ENCODE measurements around the gene SOD2. TPM values are rescaled to one million over a fixed set of nuclear protein-coding genes. Genes with fewer than 3 reads are reported as not detected.
"Not testable (repeated sequence)": the region's sequence is repeated elsewhere in the genome, so short reads cannot be mapped to it uniquely, and the experiment has no call there.

The SOD2 gene
- total RNA-seq, 1 experiment from 2014 or later = 180 TPM

- H3K36me3 ChIP-seq (ENCODE audit: control insufficient read depth, insufficient read depth, low read length) = peaks cover 3% of the 10 kb centered on the region; the same call in 1 of the 2 replicates
- DNase-seq (ENCODE audit: low read depth, low spot score) = peak; percentile 64
- peak overlapping the region; percentile 69 to 72 for H3K4me3 ChIP-seq (ENCODE audit: low read depth in 2 of 2, low read length in 2 of 2)
- H3K9me3 ChIP-seq (ENCODE audit: control insufficient read depth, insufficient read depth, low read depth, low read length) = no peaks in the 10 kb centered on the region
- ATAC-seq = no peak
- peak overlapping the region; percentile 84 for H3K27ac ChIP-seq (ENCODE audit: low read length)
- TF ChIP-seq TCF7L2 (IDR thresholded peaks at IDR 0.05; ENCODE audit: low read depth, low read length) (no peak), POLR2AphosphoS5 (IDR thresholded peaks at IDR 0.05; ENCODE audit: low read depth, low read length) (no peak), CTCF (IDR thresholded peaks at IDR 0.05) (peak; percentile 77; the same call in 1 of the 2 replicates), SIN3A (IDR thresholded peaks at IDR 0.05; ENCODE audit: borderline replicate concordance, insufficient read depth, low read depth, low read length) (no peak), REST (IDR thresholded peaks at IDR 0.05; ENCODE audit: insufficient read depth in 1 of 2, low read depth in 2 of 2, low read length in 1 of 2) (no peak)
- intact Hi-C loops (cut with micrococcal nuclease; ENCODE audit: unreplicated experiment) (loop anchor here (5.0 kb wide), 2 partner anchors 36 to 96 kb away; partner anchors contain the start of genes TCP1 and WTAP), in situ Hi-C loops (cut with HindIII; ENCODE audit: low pct_unique_long_range_greater_than_20kb, low sequenced_read_pairs) (no loop called here)
- TSS peak; percentile 74 for BruUV-seq (replicated peaks)
- POLR2A ChIA-PET = interaction anchor here (0.6 kb wide), 1 partner anchor 29 kb away, joined by 16 read pairs; no protein-coding TSS in a partner anchor
- CTCF ChIA-PET = no interaction called here
- peaks cover 21% of the 10 kb centered on the region for H3K4me1 ChIP-seq (ENCODE audit: control insufficient read depth, insufficient read depth, low read length)
- no peaks in the 10 kb centered on the region for H3K27me3 ChIP-seq (ENCODE audit: control insufficient read depth, insufficient read depth, low read length)
Observed at GRCh38 chr6:159691133-159691962, 1.7 kb downstream of the SOD2 start.

- H3K36me3 ChIP-seq (ENCODE audit: control insufficient read depth, insufficient read depth, low read length); in situ Hi-C loops (cut with HindIII; ENCODE audit: low pct_unique_long_range_greater_than_20kb, low sequenced_read_pairs); H3K27me3 ChIP-seq (ENCODE audit: control insufficient read depth, insufficient read depth, low read length); POLR2A ChIA-PET; H3K27ac ChIP-seq (ENCODE audit: low read length); DNase-seq (ENCODE audit: low read depth, low spot score); CTCF ChIA-PET; ATAC-seq; BruUV-seq (replicated peaks); H3K4me3 ChIP-seq (ENCODE audit: low read depth in 2 of 2, low read length in 2 of 2); H3K9me3 ChIP-seq (ENCODE audit: control insufficient read depth, insufficient read depth, low read depth, low read length): not testable (repeated sequence)
- intact Hi-C loops (cut with micrococcal nuclease; ENCODE audit: unreplicated experiment) = loop anchor here (5.0 kb wide), 2 partner anchors 37 to 97 kb away; partner anchors contain the start of genes TCP1 and WTAP
- H3K4me1 ChIP-seq (ENCODE audit: control insufficient read depth, insufficient read depth, low read length) = peaks cover 21% of the 10 kb centered on the region
Observed at GRCh38 chr6:159690135-159690534, 2.9 kb downstream of the SOD2 start.

GRCh38 chr6:159689001-159689400 lies 4.0 kb downstream of the SOD2 start:
- H3K27ac ChIP-seq (ENCODE audit: low read length) = no peak overlapping the region
- H3K4me3 ChIP-seq (ENCODE audit: low read depth in 2 of 2, low read length in 2 of 2) = no peak overlapping the region
- TF ChIP-seq REST (IDR thresholded peaks at IDR 0.05; ENCODE audit: insufficient read depth in 1 of 2, low read depth in 2 of 2, low read length in 1 of 2) = no peak
- H3K27me3 ChIP-seq (ENCODE audit: control insufficient read depth, insufficient read depth, low read length) = no peaks in the 10 kb centered on the region
- peaks cover 6% of the 10 kb centered on the region for H3K36me3 ChIP-seq (ENCODE audit: control insufficient read depth, insufficient read depth, low read length)
- BruUV-seq (replicated peaks) = no TSS peak
- no peaks in the 10 kb centered on the region for H3K9me3 ChIP-seq (ENCODE audit: control insufficient read depth, insufficient read depth, low read depth, low read length)
- ChIA-PET POLR2A (interaction anchor here (0.7 kb wide), 1 partner anchor 406 kb away, joined by 4 read pairs; no protein-coding TSS in a partner anchor), CTCF (interaction anchor here (0.7 kb wide), 1 partner anchor 68 kb away, joined by 3 read pairs; no protein-coding TSS in a partner anchor)
- in situ Hi-C loops (cut with HindIII; ENCODE audit: low pct_unique_long_range_greater_than_20kb, low sequenced_read_pairs) = no loop called here
- DNase-seq (ENCODE audit: low read depth, low spot score) (no peak), ATAC-seq (no peak)
- peaks cover 16% of the 10 kb centered on the region for H3K4me1 ChIP-seq (ENCODE audit: control insufficient read depth, insufficient read depth, low read length)
- intact Hi-C loops (cut with micrococcal nuclease; ENCODE audit: unreplicated experiment) = no loop called here
